HG03175 (cell line): ENCODE measurements around the gene AHCYL1.
A peak's percentile ranks its signal among the peaks of the same experiment; 100 is the strongest.

Source experiments
- ATAC-seq: cut with Tn5 transposase; IDR thresholded peaks from one replicate; pipeline ENCODE4 v1.9.1; 2021; ENCODE audit warnings: mild to moderate bottlenecking, moderate library complexity; ENCODE audit not compliant: unreplicated experiment

Gene AHCYL1

DNA sequence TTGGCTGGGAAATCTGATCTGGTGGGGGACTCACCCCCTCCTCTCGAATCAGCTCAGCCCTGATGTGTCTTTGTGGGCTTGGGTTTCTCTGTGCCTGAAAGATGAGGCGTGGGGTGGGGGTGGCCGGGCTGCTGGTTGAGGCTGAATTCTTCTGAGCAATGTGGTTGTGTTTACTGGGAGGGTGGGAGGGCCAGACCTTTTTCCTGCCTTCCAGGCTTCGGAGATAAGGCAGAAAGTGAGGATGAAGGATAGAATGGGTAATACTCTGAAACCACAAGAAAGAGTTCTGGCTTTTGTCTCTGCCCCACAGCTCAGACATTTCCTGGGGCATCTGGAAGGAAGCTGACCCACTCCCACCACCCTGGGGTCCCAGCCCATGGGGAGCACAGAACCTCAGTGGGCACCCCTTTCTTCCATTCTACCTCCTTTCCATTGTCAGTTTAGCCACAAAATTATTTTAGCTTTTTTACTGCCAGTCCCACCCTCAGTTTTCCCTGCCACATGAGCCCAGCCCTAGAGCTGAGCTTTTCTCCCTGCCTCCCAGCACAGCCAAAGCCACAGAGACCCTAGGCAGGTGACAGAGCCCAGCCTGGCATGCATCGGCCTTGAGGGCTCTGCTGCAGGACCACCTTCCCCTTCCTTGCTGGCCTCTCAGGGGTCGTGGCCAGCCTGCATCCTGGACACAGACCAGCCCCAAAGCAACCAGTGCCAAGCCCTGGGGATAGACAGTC, 74.7 kb downstream of the AHCYL1 start:
- ATAC-seq: no peak

DNA sequence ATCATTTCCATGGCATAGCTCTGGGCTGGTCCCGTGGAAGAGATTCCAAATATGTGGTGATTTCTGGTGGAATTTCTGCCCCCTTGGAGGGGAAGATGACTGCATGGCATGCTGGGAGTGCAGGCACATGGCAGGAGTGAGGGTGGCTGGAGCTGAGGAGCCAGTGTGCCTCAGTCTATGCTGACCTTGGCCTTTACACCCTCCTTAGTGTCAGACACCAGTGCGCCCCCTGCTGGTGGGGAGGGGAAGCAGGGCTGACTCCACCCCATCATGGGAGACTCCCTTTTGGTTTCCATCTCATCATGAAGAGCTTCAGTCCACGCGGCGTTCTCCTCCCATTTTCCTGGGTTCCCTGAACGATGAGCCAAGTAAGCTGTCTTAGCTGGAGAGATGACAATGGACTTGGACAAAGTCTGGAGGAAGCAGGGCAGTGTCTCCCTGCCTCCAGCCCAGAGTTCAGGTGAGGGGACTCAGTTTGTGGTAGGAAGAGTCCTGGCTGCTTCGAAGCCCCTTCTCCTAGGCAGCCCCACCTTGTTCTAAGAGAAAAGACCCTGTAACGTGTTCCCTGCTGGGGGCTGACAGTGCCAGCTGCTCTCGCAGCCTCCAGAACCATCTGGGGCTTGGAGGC, 75.6 kb downstream of the AHCYL1 start:
- peak; percentile 43 for ATAC-seq

GRCh38 chr1:110060662-110061060, 76.1 kb downstream of the AHCYL1 start:
- ATAC-seq: no peak

DNA sequence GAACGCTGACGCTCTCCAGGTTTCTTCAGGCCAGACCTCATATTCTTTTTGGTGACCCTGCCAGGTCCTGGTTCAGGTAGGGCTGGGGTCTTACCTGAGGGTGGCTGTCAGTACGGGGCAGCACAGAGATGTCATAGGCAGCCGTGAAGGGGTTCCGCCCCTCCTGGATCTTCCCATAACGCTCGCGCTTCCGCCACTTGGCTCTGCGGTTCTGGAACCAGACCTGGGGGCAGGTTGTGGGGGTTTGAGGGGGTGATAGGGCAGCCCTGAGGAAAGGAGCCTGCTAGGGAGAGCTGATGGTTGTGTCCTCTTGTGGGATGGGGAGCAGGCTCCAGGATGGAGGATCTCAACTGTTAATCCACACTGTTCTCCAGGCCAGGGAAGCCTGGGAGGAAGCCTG, 76.8 kb downstream of the AHCYL1 start:
- no peak for ATAC-seq

DNA sequence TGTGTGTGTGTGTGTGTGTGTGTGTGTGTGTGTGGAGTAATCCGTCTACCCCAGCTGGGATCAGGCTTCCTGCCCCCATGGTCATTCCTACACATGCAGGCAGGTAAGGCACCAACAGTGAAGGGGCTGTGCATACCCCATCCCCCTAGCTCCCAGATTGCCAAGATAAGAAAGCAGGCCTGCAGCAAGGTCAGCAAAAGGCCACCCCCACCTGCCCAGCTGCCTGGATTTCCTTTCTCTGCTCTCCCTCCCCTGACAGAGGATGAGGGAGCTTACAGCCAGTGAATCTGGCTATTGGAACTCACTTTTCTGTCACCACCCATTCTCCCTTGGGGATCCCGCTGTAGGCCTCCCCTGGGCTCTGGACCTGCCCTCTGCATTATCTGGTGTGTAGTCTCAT, 78.0 kb downstream of the AHCYL1 start:
- no peak for ATAC-seq

- no peak for ATAC-seq
Observed at GRCh38 chr1:110063781-110064180, 79.2 kb downstream of the AHCYL1 start.

GRCh38 chr1:110064576-110065337, 80.2 kb downstream of the AHCYL1 start:
- no peak for ATAC-seq

DNA sequence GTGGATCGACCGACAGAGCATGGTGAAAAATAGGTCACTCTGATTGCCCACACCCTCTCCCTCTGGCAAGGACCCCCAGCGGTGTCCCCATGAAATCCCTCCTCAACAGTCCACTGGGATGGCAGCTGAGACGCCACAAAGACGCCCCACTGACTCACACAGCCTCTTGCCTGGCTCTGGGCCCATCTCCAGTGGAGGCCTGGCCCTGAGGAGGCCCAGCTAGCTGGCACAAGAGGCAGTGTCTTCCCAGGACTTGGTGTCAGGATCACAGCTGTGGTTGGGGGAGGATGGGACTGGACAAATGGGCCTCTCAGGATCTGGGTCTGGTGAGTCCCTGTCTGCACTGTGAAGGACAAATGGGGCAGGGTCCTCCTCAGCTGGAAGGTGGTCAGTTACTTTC, 81.3 kb downstream of the AHCYL1 start:
- no peak for ATAC-seq

DNA sequence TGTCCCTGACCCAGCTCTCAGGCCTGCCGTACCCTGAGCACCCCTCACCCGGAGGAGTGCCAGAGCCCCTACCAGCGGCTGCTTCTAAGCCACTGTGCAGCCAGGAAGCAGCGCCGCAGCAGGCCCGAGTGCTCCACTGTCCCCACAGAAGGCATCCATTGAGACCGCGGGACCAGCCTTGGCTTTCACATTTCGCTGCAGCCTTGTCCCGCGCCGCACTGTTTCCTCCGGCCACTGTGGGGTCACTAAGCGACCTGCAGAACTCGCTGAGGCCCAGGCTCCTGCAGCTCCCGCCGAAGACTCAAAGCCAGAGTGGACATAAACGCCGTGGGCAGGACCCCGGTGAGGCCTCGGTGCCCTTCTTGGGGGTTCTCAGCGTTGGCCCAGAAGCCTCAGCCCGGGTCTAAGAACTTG, 82.9 kb downstream of the AHCYL1 start:
- no peak for ATAC-seq

DNA sequence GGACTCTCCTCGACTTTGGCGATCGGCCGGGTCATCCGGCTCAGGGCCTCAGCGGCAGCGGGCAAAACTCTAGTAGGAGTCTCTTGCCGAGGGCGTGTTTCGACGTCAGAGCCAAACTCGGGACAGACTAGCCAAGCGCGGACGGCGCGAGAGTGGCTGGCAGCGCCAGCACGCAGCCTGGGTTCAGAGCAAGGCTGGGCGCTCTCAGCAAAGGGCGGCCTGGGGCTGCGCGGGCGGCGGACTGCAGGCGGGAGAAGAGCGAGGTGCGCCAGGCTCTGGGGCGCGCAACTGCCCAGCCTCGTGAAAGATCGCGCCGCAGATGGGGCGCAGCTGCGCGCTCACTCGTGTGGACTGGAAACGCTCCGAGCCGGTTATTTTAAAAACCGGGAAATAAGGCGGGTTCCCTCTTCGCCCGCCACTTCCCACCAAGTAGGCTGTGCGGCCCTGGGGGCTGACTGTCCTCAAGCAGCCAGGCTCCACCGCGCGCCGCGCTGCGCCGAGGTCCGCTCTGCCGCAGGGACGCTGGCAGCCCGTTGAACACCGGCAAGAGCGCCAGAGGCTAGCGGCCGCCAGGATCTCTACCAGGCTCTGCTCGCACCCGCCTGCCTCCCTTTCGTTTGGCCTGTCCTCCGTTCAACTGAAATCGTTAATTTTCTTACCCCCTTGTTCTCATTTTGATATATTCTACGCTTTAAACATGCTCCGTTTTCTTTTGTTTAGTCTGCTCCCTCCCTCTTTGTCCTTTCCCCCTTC, 83.5 kb downstream of the AHCYL1 start:
- no peak for ATAC-seq

DNA sequence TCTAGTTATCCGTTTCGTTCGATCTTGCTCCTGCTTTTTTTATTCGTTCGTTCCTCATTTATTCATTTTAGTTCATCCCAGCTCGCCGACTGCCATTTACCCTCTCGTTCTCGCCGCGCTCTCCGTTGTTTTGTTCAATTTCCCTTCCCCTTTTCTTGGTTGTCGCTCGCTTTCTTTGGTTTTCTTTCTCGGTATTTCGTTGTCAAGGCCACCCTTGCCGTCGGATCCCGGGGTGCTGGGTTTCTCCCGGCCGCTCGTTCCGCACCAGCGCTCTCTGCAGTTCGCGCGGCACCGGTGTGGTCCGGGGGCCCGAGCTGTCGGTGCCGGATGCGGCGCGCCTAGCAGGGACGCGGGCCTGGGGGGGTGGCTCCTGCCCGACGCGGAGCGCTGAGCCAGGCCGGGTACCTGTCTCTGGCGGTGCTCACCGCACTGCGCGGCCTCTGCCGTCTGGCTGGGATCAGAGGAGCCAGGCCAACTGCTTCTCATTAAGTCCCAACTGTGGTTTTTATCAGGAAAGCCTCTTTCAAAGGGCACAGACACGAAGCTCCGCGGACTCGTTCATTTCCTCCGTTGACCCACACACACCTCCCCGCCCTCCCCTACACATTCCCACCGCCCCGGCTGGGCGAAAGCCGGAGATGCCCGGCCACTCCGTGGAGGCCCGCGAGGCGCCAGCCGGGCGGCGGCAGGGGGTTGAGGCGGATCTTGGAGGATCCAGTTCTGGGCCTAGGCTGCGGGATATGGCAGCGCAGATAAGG, 84.3 kb downstream of the AHCYL1 start:
- no peak for ATAC-seq

- ATAC-seq: no peak
Observed at GRCh38 chr1:110069404-110070281, 85.1 kb downstream of the AHCYL1 start.

- ATAC-seq: no peak
Observed at GRCh38 chr1:110070282-110070669, 85.7 kb downstream of the AHCYL1 start.

DNA sequence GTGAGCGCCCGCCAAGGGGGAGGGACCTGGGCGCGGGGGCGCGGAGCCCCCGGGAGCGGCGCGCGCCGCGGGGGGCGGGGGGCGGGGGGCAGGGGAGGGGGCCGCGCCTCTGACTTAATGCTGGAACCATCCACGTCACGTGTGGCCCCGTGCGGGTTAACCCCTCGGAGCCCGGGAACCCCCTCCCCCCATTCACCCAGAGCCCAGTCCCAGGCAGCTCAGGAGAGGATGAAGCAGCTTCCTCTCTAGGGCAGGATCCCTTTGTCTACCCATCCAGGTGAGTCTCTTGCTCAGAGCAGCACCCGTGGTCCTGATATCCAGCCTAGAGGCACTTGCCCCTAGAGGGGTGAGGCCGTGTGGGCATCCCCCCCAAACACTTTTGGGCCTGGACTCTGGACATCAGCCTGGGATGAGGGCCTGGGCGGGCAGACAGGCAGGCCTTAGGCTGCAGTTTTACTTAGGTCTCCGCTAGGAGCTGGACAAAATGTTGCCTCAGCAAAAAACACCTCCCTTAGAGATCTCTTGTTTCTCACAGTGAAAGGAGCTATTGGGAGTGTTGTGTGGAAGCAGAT, 86.2 kb downstream of the AHCYL1 start, which contains the start of gene ALX3:
Gene ALX3, minus strand, starts transcription at position 2 of the 572 bp plus-strand sequence. CDS start 60 bp downstream, outside the sequence.
- ATAC-seq: no peak
